ENCODE results near the gene NTNG1. TPM values are rescaled to one million over a fixed set of nuclear protein-coding genes. Genes with fewer than 3 reads are reported as not detected.

NTNG1 gene
- total RNA-seq, 1 donor from 2014 or later = 0.79 TPM

GRCh38 chr1:107096690-107097089 is 44.1 kb upstream of the NTNG1 start:
- no peaks in the 10 kb centered on the region for H3K36me3 Mint-ChIP-seq
- Histone ChIP-seq H3K36me3 (no peaks in the 10 kb centered on the region), H3K4me1 (no peaks in the 10 kb centered on the region), H3K4me2 (no peak overlapping the region), H3K9ac (no peak overlapping the region), H3K4me3 (no peak overlapping the region), H3K79me2 (ENCODE audit: low read depth) (no peaks in the 10 kb centered on the region), H3K27me3 (no peaks in the 10 kb centered on the region), H2AFZ (replicated peaks) (no peak overlapping the region), H3K27ac (no peak overlapping the region), H3F3A (ENCODE audit: low read depth) (no peaks in the 10 kb centered on the region), H4K20me1 (ENCODE audit: low read depth) (no peaks in the 10 kb centered on the region), H3K9me3 (ENCODE audit: low read depth) (no peaks in the 10 kb centered on the region)
- H3K4me3 Mint-ChIP-seq = no peak overlapping the region
- H3K27me3 Mint-ChIP-seq (ENCODE audit: insufficient read depth, low read depth) = no peaks in the 10 kb centered on the region
- no peak for TF ChIP-seq CTCF (IDR thresholded peaks at IDR 0.05)
- TF ChIP-seq EZH2phosphoT487 (IDR thresholded peaks at IDR 0.05) = no peak
- TF ChIP-seq EZH2 (IDR thresholded peaks at IDR 0.05) = no peak
- H3K27ac Mint-ChIP-seq = no peak overlapping the region
- DNase-seq (ENCODE audit: low spot score) = no peak
- no peaks in the 10 kb centered on the region for H3K9me3 Mint-ChIP-seq
- no peaks in the 10 kb centered on the region for H3K4me1 Mint-ChIP-seq

GRCh38 chr1:107098961-107099360 is 41.9 kb upstream of the NTNG1 start:
- no peaks in the 10 kb centered on the region for H3K27me3 ChIP-seq
- H2AFZ ChIP-seq (replicated peaks) = no peak overlapping the region
- no peaks in the 10 kb centered on the region for H3K36me3 ChIP-seq
- H3K9me3 ChIP-seq (ENCODE audit: low read depth) = no peaks in the 10 kb centered on the region
- TF ChIP-seq EZH2phosphoT487 (IDR thresholded peaks at IDR 0.05) (no peak), CTCF (IDR thresholded peaks at IDR 0.05) (no peak), EZH2 (IDR thresholded peaks at IDR 0.05) (no peak)
- no peaks in the 10 kb centered on the region for H3K36me3 Mint-ChIP-seq
- H3K27ac ChIP-seq = no peak overlapping the region
- no peaks in the 10 kb centered on the region for H4K20me1 ChIP-seq (ENCODE audit: low read depth)
- no peak for DNase-seq (ENCODE audit: low spot score)
- H3K4me1 ChIP-seq = no peaks in the 10 kb centered on the region
- H3K4me3 ChIP-seq = no peak overlapping the region
- H3K4me2 ChIP-seq = no peak overlapping the region
- H3K27ac Mint-ChIP-seq = no peak overlapping the region
- H3K9ac ChIP-seq = no peak overlapping the region
- no peaks in the 10 kb centered on the region for H3F3A ChIP-seq (ENCODE audit: low read depth)
- H3K4me1 Mint-ChIP-seq = peaks cover 6% of the 10 kb centered on the region
- no peaks in the 10 kb centered on the region for H3K27me3 Mint-ChIP-seq (ENCODE audit: insufficient read depth, low read depth)
- H3K4me3 Mint-ChIP-seq = no peak overlapping the region
- H3K9me3 Mint-ChIP-seq = no peaks in the 10 kb centered on the region
- no peaks in the 10 kb centered on the region for H3K79me2 ChIP-seq (ENCODE audit: low read depth)

GRCh38 chr1:107100331-107100984 is 40.4 kb upstream of the NTNG1 start:
- H3K36me3 ChIP-seq = no peaks in the 10 kb centered on the region
- no peak overlapping the region for H3K27ac Mint-ChIP-seq
- H3K4me1 ChIP-seq = no peaks in the 10 kb centered on the region
- no peaks in the 10 kb centered on the region for H3K79me2 ChIP-seq (ENCODE audit: low read depth)
- no peak overlapping the region for H3K4me3 ChIP-seq
- H2AFZ ChIP-seq (replicated peaks) = no peak overlapping the region
- H3K27me3 Mint-ChIP-seq (ENCODE audit: insufficient read depth, low read depth) = no peaks in the 10 kb centered on the region
- no peaks in the 10 kb centered on the region for H3K36me3 Mint-ChIP-seq
- H3K9ac ChIP-seq = no peak overlapping the region
- peaks cover 6% of the 10 kb centered on the region for H3K4me1 Mint-ChIP-seq
- H3K9me3 Mint-ChIP-seq = no peaks in the 10 kb centered on the region
- H3F3A ChIP-seq (ENCODE audit: low read depth) = no peaks in the 10 kb centered on the region
- H3K4me3 Mint-ChIP-seq = no peak overlapping the region
- no peaks in the 10 kb centered on the region for H4K20me1 ChIP-seq (ENCODE audit: low read depth)
- H3K27ac ChIP-seq = no peak overlapping the region
- no peak for DNase-seq (ENCODE audit: low spot score)
- no peak overlapping the region for H3K4me2 ChIP-seq
- no peaks in the 10 kb centered on the region for H3K27me3 ChIP-seq
- no peak for TF ChIP-seq CTCF (IDR thresholded peaks at IDR 0.05)
- TF ChIP-seq EZH2 (IDR thresholded peaks at IDR 0.05) = no peak
- no peak for TF ChIP-seq EZH2phosphoT487 (IDR thresholded peaks at IDR 0.05)
- no peaks in the 10 kb centered on the region for H3K9me3 ChIP-seq (ENCODE audit: low read depth)

Measured in neural progenitor cell (in vitro differentiated cells).